ENCODE measurements around the gene NPTXR. TPM values are rescaled to one million over a fixed set of nuclear protein-coding genes. Genes with fewer than 3 reads are reported as not detected.

The NPTXR gene
- total RNA-seq, 1 donor = 0.86 TPM

DNA sequence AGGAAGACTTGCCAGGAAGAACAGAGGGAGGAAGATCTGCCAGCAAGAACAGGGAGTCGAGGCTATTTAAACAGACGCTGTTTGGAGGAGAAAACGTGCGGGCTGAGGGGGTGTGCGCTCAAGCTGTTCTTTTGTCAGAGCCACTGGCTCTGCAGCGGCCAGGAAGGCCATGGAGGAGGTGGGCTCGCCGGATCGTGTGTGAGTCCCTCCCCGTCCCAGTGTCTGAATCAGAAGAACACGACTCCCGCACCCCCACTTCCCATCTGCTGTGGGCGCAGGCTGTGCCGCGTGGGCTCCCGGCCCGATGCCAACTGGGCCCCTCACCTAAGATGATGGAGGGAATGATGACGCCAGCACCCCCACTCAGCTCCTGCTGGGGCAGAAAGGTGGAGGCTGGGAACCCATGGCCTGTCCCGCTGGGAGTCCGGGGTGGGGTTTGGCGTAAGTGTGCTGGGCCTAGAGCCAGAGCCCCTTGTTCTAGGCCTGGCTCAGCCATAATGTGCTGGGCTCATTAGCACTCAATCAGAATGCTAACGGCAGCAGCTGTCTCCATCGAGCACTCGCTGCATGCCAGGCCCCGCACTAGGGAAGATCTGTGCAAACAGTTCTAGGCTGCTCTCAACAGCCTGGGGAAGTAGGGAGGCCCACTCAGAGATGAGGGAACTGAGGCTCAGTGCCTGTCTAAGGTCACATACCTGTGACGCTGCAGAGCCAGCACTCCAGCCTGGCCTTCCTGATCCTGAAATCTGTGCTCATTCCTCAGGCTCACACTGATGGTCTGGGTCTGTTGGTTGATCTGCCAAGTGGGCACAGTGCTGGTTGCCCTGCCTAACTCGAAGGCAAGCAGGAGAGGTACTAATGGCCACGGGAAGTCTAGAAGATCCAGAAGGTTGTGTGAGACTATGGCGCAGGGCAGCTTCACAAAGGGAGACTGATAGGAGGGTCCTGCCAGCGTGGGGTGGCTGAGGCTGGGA is 11.5 kb downstream of the NPTXR start:
- no peak for DNase-seq (ENCODE audit: low read depth)
- H3K4me3 ChIP-seq (ENCODE audit: low read depth, low read length) = no peak overlapping the region
- TF ChIP-seq, protein P1, sequence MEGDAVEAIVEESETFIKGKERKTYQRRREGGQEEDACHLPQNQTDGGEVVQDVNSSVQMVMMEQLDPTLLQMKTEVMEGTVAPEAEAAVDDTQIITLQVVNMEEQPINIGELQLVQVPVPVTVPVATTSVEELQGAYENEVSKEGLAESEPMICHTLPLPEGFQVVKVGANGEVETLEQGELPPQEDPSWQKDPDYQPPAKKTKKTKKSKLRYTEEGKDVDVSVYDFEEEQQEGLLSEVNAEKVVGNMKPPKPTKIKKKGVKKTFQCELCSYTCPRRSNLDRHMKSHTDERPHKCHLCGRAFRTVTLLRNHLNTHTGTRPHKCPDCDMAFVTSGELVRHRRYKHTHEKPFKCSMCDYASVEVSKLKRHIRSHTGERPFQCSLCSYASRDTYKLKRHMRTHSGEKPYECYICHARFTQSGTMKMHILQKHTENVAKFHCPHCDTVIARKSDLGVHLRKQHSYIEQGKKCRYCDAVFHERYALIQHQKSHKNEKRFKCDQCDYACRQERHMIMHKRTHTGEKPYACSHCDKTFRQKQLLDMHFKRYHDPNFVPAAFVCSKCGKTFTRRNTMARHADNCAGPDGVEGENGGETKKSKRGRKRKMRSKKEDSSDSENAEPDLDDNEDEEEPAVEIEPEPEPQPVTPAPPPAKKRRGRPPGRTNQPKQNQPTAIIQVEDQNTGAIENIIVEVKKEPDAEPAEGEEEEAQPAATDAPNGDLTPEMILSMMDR (IDR thresholded peaks at IDR 0.05; ENCODE audit: insufficient read depth, low read depth, low read length) = no peak

DNA sequence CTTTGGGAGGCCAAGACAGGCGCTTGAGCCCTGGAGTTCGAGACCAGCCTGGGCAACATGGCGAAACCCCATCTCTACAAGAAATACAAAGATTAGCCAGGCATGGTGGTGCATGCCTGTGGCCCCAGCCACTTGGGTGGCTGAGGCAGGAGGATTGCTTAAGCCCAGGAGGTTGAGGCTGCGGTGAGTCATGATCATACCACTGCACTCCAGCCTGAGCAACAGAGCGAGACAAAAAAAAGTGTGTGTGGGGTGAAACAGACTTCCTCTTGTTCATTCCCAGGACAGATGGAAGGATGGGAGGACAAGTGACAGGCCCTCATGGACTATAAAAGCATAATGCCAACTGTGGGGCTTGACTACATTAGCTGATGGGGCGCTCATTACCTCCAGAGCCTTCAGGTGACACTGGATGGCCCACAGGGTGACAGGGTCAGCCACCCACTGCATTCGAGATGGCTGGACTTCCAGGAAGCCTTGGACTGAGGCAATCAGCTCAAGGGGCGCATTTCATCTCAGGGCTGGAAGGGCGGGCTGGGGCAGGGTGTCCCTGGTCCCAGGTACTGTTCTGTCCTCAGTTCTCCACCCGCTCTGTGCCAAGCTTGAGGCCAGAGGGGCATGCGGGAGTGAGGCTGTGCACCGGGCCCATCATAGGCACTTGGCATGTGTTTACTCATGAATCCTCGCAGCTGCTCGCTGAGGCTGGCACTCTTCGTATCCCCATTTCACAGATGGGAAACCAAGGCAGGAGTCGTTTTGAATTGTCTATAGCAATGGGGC is 12.5 kb downstream of the NPTXR start:
- no peak overlapping the region for H3K4me3 ChIP-seq (ENCODE audit: low read depth, low read length)
- TF ChIP-seq, protein P1 (IDR thresholded peaks at IDR 0.05; ENCODE audit: insufficient read depth, low read depth, low read length) = no peak
- peak; percentile 56 for DNase-seq (ENCODE audit: low read depth)

DNA sequence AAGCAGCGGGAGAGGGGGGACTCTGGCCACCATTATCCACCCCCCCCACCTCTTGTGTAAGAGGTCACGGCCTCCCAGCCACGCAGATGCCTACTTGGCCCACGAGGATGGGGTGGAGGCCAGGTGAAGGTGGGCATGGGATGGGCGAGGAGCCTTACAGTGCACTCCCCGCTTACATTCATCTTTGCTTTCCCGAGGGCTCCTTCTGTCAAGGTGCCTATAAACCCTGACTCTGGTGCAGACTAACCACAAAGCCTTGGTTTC is 13.1 kb downstream of the NPTXR start:
- no peak for DNase-seq (ENCODE audit: low read depth)
- H3K4me3 ChIP-seq (ENCODE audit: low read depth, low read length) = no peak overlapping the region
- TF ChIP-seq, protein P1 (IDR thresholded peaks at IDR 0.05; ENCODE audit: insufficient read depth, low read depth, low read length) = no peak

DNA sequence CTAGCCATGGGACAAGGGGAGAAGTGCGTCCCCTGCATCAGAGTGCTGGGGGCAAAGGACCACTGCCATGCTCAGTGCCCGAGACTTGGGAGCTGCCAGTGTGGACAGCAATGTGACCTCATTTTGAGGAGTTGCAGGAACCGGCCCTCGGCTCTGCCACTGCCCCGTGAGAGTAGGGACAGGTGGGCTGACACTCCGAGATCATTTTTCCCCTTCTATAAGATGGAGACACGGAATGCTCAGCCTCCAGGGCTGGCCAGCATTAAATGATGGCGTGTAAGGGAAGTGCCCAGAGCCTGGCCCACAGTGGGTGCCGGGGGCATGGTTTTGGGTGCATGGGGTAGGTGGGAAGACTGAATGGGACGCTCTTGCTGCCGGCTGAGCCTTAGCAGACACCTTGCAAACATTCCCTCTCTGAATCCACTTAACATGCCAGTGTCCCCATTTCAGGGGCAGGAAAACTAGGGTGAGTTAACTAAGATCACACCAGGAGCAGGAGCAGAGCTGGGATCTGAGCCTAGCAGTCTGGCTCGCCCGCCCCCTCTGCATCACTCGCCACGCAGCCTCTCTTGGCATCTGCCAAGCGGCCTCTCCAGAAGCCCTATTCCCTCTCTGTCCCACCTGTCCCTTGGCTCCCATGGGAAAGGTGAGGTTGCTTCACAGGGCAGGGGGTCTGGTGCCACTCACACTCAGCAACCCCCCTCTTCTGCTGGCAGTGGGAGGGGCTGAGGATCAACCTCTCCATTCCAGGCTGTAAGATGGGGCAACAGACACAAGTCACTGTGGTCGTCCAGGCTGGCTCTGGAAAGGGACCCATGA is 13.6 kb downstream of the NPTXR start:
- TF ChIP-seq, protein P1 (IDR thresholded peaks at IDR 0.05; ENCODE audit: insufficient read depth, low read depth, low read length) = no peak
- DNase-seq (ENCODE audit: low read depth) = no peak
- H3K4me3 ChIP-seq (ENCODE audit: low read depth, low read length) = no peak overlapping the region

DNA sequence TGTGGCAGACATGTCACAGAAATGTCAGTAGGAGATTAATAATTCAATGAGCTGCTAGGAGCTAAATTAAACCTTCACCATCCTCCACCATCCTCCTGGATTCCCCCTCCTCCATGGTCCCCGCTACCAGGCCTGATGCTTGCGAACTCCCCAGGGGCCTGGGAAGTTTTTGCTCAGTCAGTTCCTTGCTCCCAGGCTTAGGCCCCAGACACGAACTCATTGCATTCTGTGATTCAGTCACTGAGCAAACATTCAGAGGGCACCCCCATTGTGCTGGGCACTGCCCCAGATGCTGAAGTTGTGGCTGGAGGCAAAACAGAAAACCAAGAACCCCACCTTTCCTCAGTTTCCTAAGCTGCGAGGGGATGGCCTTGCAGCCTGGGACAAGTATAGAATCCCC is 14.3 kb downstream of the NPTXR start:
- no peak for DNase-seq (ENCODE audit: low read depth)
- TF ChIP-seq, protein P1 (IDR thresholded peaks at IDR 0.05; ENCODE audit: insufficient read depth, low read depth, low read length) = no peak
- no peak overlapping the region for H3K4me3 ChIP-seq (ENCODE audit: low read depth, low read length)

DNA sequence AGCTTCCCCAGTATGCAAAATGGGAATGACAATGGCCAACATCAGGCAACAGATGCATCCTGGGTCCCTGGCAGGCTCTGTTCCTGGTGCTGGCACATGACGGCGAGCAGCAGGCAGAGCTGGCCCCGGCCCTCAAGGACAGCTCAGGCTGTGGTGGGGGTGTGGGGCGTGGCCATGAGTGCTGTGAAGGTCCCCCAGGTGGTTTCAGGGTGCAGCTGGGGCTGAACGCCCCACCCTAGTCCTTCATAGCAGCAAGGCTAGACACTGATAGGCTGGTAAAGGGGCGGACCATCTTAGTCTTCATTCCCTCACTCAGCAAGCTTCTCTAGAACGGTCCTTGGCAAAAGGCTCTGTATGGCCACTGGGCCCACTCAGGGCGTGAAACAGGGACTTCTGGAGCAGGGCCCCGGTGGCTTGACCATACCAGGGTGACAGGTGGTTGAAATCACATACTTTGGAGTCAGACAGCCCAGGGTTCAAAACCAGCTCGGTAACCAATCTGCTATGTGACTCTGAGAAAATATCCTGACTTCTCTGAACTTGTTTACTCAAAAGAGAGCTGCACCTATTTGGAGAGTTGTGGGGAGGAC is 15.1 kb downstream of the NPTXR start:
- no peak overlapping the region for H3K4me3 ChIP-seq (ENCODE audit: low read depth, low read length)
- TF ChIP-seq, protein P1 (IDR thresholded peaks at IDR 0.05; ENCODE audit: insufficient read depth, low read depth, low read length) = no peak
- no peak for DNase-seq (ENCODE audit: low read depth)
